ENCODE results near the gene PGA3.
"Not testable (repeated sequence)": the region's sequence is repeated elsewhere in the genome, so short reads cannot be mapped to it uniquely, and the experiment has no call there.

PGA3 gene

GRCh38 chr11:61202950-61203746 lies at the start of gene PGA3:
Gene PGA3 (plus strand): TSS chr11:61203515. CDS start chr11:61203565, 50 bp downstream.
- not testable (repeated sequence) for H3K4me1 Mint-ChIP-seq; H3K9me3 Mint-ChIP-seq; ATAC-seq; H3K36me3 Mint-ChIP-seq; DNase-seq (ENCODE audit: low spot score in 2 of 2); H3K27ac Mint-ChIP-seq; H3K4me3 Mint-ChIP-seq

DNA sequence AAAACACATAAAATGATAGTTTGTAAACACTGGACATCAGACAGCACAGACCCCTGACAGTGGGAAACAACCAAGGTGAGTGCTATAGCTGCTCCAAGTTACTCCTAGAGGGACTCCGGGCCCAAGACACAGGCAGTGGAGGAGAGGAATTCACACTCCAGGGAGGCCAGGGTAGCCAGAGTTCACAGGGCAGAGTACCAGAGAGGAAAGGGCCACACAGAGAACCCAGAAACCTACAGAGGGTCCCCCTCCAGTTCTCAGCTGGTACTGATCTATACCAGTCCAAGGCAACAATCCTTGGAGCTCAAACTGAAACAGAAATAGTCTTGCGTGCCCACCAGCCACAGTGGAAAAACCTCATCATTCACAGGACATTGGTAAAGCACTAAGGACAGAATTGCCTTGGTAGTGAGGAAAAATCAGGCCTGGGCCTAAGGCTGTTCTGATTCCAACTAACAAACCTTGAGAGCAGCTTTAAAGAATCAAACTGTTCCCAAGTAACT lies 49.7 kb upstream of the PGA3 start:
- ATAC-seq: no peak
- Mint-ChIP-seq H3K36me3 (no peaks in the 10 kb centered on the region), H3K9me3 (peaks cover 17% of the 10 kb centered on the region), H3K27ac (no peak overlapping the region), H3K4me1 (peaks cover 19% of the 10 kb centered on the region), H3K4me3 (no peak overlapping the region)
- DNase-seq (ENCODE audit: low spot score in 2 of 2): no peak

GRCh38 chr11:61154528-61154927 lies 48.8 kb upstream of the PGA3 start:
- H3K9me3 Mint-ChIP-seq: peaks cover 17% of the 10 kb centered on the region
- H3K4me3 Mint-ChIP-seq: no peak overlapping the region
- no peaks in the 10 kb centered on the region for H3K36me3 Mint-ChIP-seq
- no peak for ATAC-seq
- H3K4me1 Mint-ChIP-seq: peaks cover 19% of the 10 kb centered on the region
- DNase-seq (ENCODE audit: low spot score in 2 of 2): no peak
- no peak overlapping the region for H3K27ac Mint-ChIP-seq

- H3K36me3 Mint-ChIP-seq: peaks cover 3% of the 10 kb centered on the region
- no peak overlapping the region for H3K4me3 Mint-ChIP-seq
- no peak overlapping the region for H3K27ac Mint-ChIP-seq
- peaks cover 17% of the 10 kb centered on the region for H3K9me3 Mint-ChIP-seq
- ATAC-seq (no peak), DNase-seq (ENCODE audit: low spot score in 2 of 2) (no peak)
- H3K4me1 Mint-ChIP-seq: peaks cover 18% of the 10 kb centered on the region
Measured at GRCh38 chr11:61155312-61155711, 48.0 kb upstream of the PGA3 start.

DNA sequence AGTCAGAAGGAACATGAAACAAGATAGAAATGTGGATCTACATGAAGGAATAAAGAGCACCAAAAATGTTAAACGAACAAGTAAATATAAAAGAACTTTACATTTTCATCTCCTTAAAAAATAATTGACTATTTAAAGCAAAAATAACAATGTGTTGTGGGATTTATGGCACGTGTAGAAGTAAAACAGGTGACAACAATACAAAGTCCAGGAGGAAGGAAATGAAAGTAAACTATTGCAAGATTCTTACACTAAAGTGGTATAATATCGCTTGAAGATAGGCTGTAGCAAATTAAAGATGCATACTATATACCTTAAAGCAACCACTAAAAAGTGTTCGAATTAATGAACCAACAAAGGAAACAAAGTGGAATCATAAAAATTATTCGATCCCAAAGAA lies 47.6 kb upstream of the PGA3 start:
- peak overlapping the region; percentile 32 for H3K27ac Mint-ChIP-seq
- peaks cover 21% of the 10 kb centered on the region for H3K4me1 Mint-ChIP-seq
- H3K4me3 Mint-ChIP-seq: no peak overlapping the region

DNA sequence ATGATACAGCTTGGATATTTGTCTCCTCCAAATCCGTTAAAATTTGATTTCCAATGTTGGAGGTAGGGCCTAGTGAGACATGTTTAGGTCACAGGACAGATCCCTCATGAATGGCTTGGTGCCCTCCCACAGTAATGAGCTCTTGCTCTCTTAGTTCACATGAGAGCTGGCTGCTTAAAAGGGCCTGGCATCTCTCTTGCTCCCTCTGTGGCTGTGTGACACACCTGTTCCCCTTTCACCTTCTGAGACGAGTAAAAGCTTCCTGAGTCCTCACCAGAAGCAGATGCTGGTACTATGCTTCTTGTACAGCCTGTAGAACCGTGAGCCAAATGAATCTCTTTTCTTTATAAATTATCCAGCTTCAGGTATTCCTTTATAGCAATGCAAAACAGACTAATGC lies 45.6 kb upstream of the PGA3 start:
- H3K27ac Mint-ChIP-seq: peak overlapping the region; percentile 27

More for the DNA sequence above, 47.6 kb upstream of the PGA3 start:
- ATAC-seq (no peak), DNase-seq (ENCODE audit: low spot score in 2 of 2) (no peak)
- peaks cover 7% of the 10 kb centered on the region for H3K36me3 Mint-ChIP-seq
- peaks cover 17% of the 10 kb centered on the region for H3K9me3 Mint-ChIP-seq

DNA sequence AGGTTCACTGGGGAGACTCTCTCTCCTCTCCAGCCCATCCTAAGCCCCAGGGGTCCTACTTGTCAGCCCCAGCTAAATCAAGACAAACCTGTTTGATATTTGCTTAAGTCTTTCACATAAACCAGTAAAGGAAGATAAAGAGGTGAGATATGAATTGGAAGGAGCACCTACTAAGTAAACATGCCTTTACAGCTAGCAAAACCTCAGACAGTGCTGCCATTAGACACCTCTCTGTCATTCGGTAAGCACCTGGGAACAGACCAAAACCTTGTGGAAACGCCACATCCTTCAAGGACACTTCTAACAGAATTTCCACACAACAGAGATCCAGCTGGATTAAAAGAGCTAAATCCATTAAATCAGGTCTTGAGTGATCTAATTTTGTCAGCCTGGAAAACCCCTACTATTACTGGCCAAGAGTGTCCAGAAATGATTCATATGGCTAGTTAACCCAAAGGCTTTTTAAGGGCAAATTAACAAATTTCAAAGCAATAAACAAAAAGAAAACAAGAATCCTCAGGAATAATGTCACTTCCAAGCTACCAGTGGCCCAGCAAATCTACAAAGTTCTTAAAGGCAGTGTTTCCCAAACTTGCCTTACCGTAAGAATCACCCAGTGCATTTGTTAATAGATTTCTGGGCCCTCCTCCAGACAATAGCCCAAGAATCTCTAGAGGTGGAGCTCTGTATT lies 44.5 kb upstream of the PGA3 start:
- Mint-ChIP-seq H3K27ac (peak overlapping the region; percentile 27), H3K9me3 (peaks cover 17% of the 10 kb centered on the region), H3K4me1 (peaks cover 33% of the 10 kb centered on the region), H3K4me3 (no peak overlapping the region), H3K36me3 (peaks cover 19% of the 10 kb centered on the region)
- ATAC-seq (no peak), DNase-seq (ENCODE audit: low spot score in 2 of 2) (no peak)

More for the DNA sequence above, 45.6 kb upstream of the PGA3 start:
- ATAC-seq (no peak), DNase-seq (ENCODE audit: low spot score in 2 of 2) (no peak)
- Mint-ChIP-seq H3K9me3 (peaks cover 17% of the 10 kb centered on the region), H3K36me3 (peaks cover 19% of the 10 kb centered on the region), H3K4me3 (no peak overlapping the region), H3K4me1 (peaks cover 26% of the 10 kb centered on the region)

- DNase-seq (ENCODE audit: low spot score in 2 of 2) (no peak), ATAC-seq (no peak)
- Mint-ChIP-seq H3K4me3 (peak overlapping the region; percentile 82), H3K4me1 (peaks cover 48% of the 10 kb centered on the region), H3K9me3 (peaks cover 3% of the 10 kb centered on the region), H3K27ac (peak overlapping the region; percentile 94), H3K36me3 (peaks cover 25% of the 10 kb centered on the region)
Measured at GRCh38 chr11:61160487-61161189, 42.7 kb upstream of the PGA3 start.

- ATAC-seq (peak; percentile 88), DNase-seq (ENCODE audit: low spot score in 2 of 2) (peak; percentile 99)
- peak within 1 kb of the TSS; percentile 82 for H3K4me3 Mint-ChIP-seq
- no peaks in the 10 kb centered on the region for H3K9me3 Mint-ChIP-seq
- peaks cover 48% of the 10 kb centered on the region for H3K4me1 Mint-ChIP-seq
- peak within 1 kb of the TSS; percentile 94 for H3K27ac Mint-ChIP-seq
- peaks cover 25% of the 10 kb centered on the region for H3K36me3 Mint-ChIP-seq
Measured at GRCh38 chr11:61161190-61162091, 41.9 kb upstream of the PGA3 start, which contains the start of gene VPS37C. Gene VPS37C (minus strand): TSS chr11:61161426. CDS start chr11:61138829, 22,597 bp downstream.

- Mint-ChIP-seq H3K9me3 (no peaks in the 10 kb centered on the region), H3K4me3 (peak overlapping the region; percentile 82), H3K36me3 (peaks cover 25% of the 10 kb centered on the region), H3K4me1 (peaks cover 48% of the 10 kb centered on the region), H3K27ac (peak overlapping the region; percentile 94)
- ATAC-seq: no peak
- no peak for DNase-seq (ENCODE audit: low spot score in 2 of 2)
Measured at GRCh38 chr11:61162092-61162941, 41.0 kb upstream of the PGA3 start.

DNA sequence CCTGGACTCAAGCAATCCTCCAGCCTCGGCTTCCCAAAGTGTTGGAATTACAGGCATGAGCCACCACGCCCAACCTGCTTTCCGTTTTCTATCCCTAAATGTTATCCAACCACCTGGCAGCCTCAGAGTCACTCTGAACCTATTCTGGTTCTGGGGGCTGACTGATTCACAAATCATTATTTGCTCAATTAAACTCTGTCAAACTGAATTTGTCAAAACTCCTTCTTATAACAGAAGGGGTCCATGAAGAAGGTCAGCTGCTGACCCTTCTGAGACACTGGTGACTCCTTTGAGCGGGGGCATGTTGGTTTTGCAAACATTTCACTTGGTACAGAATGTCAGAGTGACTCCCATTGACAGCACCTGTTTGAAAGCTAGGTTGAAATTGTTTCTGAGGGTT lies 40.3 kb upstream of the PGA3 start:
- Mint-ChIP-seq H3K27ac (no peak overlapping the region), H3K4me1 (peaks cover 45% of the 10 kb centered on the region), H3K4me3 (no peak overlapping the region), H3K9me3 (no peaks in the 10 kb centered on the region), H3K36me3 (peaks cover 25% of the 10 kb centered on the region)
- DNase-seq (ENCODE audit: low spot score in 2 of 2) (no peak), ATAC-seq (no peak)

- peaks cover 42% of the 10 kb centered on the region for H3K4me1 Mint-ChIP-seq
- ATAC-seq: peak; percentile 46
- peak overlapping the region; percentile 56 for H3K4me3 Mint-ChIP-seq
- peak overlapping the region; percentile 86 for H3K27ac Mint-ChIP-seq
- DNase-seq (ENCODE audit: low spot score in 2 of 2): no peak
- H3K9me3 Mint-ChIP-seq: no peaks in the 10 kb centered on the region
- H3K36me3 Mint-ChIP-seq: peaks cover 25% of the 10 kb centered on the region
Measured at GRCh38 chr11:61163714-61164605, 39.4 kb upstream of the PGA3 start.

Measured in stimulated activated effector memory CD8-positive, alpha-beta T cell treated with anti-CD3 and anti-CD28 coated beads, Interleukin-12 subunit alpha, Interleukin-12 subunit beta, amount 100 ng/mL, for 72 hours (primary cell).